Mesenchymal stem cell (in vitro differentiated cells and primary cell): ENCODE measurements around the gene OR6V1.

Source experiments
- DNase-seq: peaks from one replicate; pipeline ENCODE4 v3.0.0-alpha.2; 2013
- H2AFZ ChIP-seq: one replicate; pipeline ENCODE4 v1.6.1; 2013; ENCODE audit warnings: low read depth, mild to moderate bottlenecking, control low read depth, inconsistent platforms, low read length, moderate library complexity
- H2AK5ac ChIP-seq: 2 replicates; pipeline ENCODE4 v1.6.1; 2013; ENCODE audit warnings: low read length, moderate library complexity, mild to moderate bottlenecking, inconsistent platforms; ENCODE audit not compliant: severe bottlenecking
- H2BK120ac ChIP-seq: one replicate; pipeline ENCODE4 v1.6.1; 2013; ENCODE audit warnings: low read depth, mild to moderate bottlenecking, inconsistent platforms, low read length, moderate library complexity
- H2BK12ac ChIP-seq, 2 experiments: one replicate each; pipeline ENCODE4 v1.6.1; 2013; ENCODE audit warnings: inconsistent platforms in 2 of 2, low read length in 2 of 2, mild to moderate bottlenecking in 2 of 2, moderate library complexity in 2 of 2, control low read depth in 1 of 2
- H2BK15ac ChIP-seq: one replicate; pipeline ENCODE4 v1.6.1; 2013; ENCODE audit warnings: mild to moderate bottlenecking, low read depth, inconsistent platforms; ENCODE audit not compliant: poor library complexity, severe bottlenecking
- H2BK5ac ChIP-seq: 2 replicates; pipeline ENCODE4 v1.6.1; 2013; ENCODE audit warnings: low read depth, mild to moderate bottlenecking, low read length, control low read depth, inconsistent platforms; ENCODE audit not compliant: poor library complexity, severe bottlenecking
- H3K14ac ChIP-seq, 2 experiments: one replicate each; pipeline ENCODE4 v1.6.1; 2013; ENCODE audit warnings: inconsistent platforms in 2 of 2, low read length in 2 of 2, control low read depth in 1 of 2, mild to moderate bottlenecking in 1 of 2, moderate library complexity in 1 of 2
- H3K18ac ChIP-seq, 2 experiments: one replicate each; pipeline ENCODE4 v1.6.1; 2013; ENCODE audit warnings: inconsistent platforms in 2 of 2, low read length in 2 of 2, control low read depth in 1 of 2, low read depth in 1 of 2, mild to moderate bottlenecking in 1 of 2
- H3K23ac ChIP-seq, 2 experiments: one replicate each; pipeline ENCODE4 v1.6.1; 2013; ENCODE audit warnings: inconsistent platforms in 2 of 2, low read length in 2 of 2, mild to moderate bottlenecking in 2 of 2, moderate library complexity in 2 of 2, control low read depth in 1 of 2
- H3K27ac ChIP-seq: 2 replicates; pipeline ENCODE4 v1.5.1; 2013; ENCODE audit warnings: mild to moderate bottlenecking, moderate library complexity, low read length, control low read depth, inconsistent platforms; ENCODE audit not compliant: poor library complexity, severe bottlenecking
- H3K27me3 ChIP-seq, 2 experiments: 2 replicates each; pipeline versions ENCODE4 v1.6.1 to v1.7.0; 2013; ENCODE audit warnings: low read length in 2 of 2, mild to moderate bottlenecking in 2 of 2, moderate library complexity in 2 of 2, control low read depth in 1 of 2, inconsistent platforms in 1 of 2; ENCODE audit not compliant: control insufficient read depth in 1 of 2, insufficient read depth in 1 of 2
- H3K36me3 ChIP-seq, 2 experiments: 2 replicates each; pipeline versions ENCODE4 v1.6.1 to v1.7.0; 2013; ENCODE audit warnings: low read length in 2 of 2, control low read depth in 1 of 2, inconsistent platforms in 1 of 2, low read depth in 1 of 2, mild to moderate bottlenecking in 1 of 2; ENCODE audit not compliant: insufficient read depth in 2 of 2, control insufficient read depth in 1 of 2
- H3K4ac ChIP-seq, 2 experiments: one replicate each; pipeline ENCODE4 v1.6.1; 2013; ENCODE audit warnings: inconsistent platforms in 2 of 2, low read length in 2 of 2, mild to moderate bottlenecking in 2 of 2, moderate library complexity in 2 of 2, control low read depth in 1 of 2, low read depth in 1 of 2
- H3K4me1 ChIP-seq: 2 replicates; pipeline ENCODE4 v1.6.1; 2013; ENCODE audit warnings: low read depth, low read length, control low read depth; ENCODE audit not compliant: control insufficient read depth, insufficient read depth
- H3K4me2 ChIP-seq: 2 replicates; pipeline ENCODE4 v1.6.1; 2013; ENCODE audit warnings: low read length, mild to moderate bottlenecking, inconsistent platforms; ENCODE audit not compliant: poor library complexity, severe bottlenecking
- H3K4me3 ChIP-seq, 2 experiments: 2 replicates each; pipeline versions ENCODE4 v1.5.1 to v1.7.0; 2013; ENCODE audit warnings: low read length in 2 of 2, mild to moderate bottlenecking in 2 of 2, control low read depth in 1 of 2, low read depth in 1 of 2; ENCODE audit not compliant: insufficient read depth in 1 of 2
- H3K79me1 ChIP-seq: replicated peaks from 2 replicates; pipeline ENCODE4 v1.6.1; 2013; ENCODE audit warnings: mild to moderate bottlenecking, control low read depth, low read length, inconsistent platforms; ENCODE audit not compliant: poor library complexity, severe bottlenecking
- H3K9ac ChIP-seq: 2 replicates; pipeline ENCODE4 v1.7.0; 2013; ENCODE audit warnings: mild to moderate bottlenecking, low read length, moderate library complexity
- H3K9me3 ChIP-seq: 2 replicates; pipeline ENCODE4 v1.7.0; 2013; ENCODE audit warnings: mild to moderate bottlenecking, low read length; ENCODE audit not compliant: control insufficient read depth
- H4K8ac ChIP-seq: one replicate; pipeline ENCODE4 v1.6.1; 2013; ENCODE audit warnings: inconsistent platforms, mild to moderate bottlenecking, low read length, moderate library complexity
- H4K91ac ChIP-seq: one replicate; pipeline ENCODE4 v1.6.1; 2013; ENCODE audit warnings: mild to moderate bottlenecking, low read length, inconsistent platforms
- WGBS: methylation state at CpG from one replicate; pipeline ENCODE4 v1.1.7; 2013; ENCODE audit warnings: mixed read lengths; 5-methylcytosine and 5-hydroxymethylcytosine counted together

OR6V1 gene

DNA sequence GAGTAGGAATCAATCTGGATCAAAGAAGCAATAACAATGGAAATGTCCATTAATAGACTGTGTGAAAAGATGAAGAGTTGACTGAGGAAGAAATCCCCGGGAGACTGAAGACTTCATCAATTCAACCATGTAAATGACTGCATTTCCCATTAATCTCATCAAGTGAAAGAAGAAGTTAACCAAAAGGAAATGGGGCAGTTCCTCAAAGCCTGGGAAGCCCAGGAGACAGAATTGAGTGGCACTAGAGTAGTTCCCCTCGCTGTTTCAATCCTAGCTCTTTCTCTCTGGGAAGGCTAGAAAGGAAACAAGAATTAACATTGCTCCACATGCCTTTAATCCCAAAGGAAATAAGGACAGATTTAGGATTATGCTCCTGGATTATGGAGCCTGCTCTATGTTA lies 4.8 kb upstream of the OR6V1 start:
- H3K18ac ChIP-seq, result no peak overlapping the region
- no peak overlapping the region for H3K4me2 ChIP-seq
- H3K14ac ChIP-seq, result no peak overlapping the region
- no peaks in the 10 kb centered on the region for H3K36me3 ChIP-seq
- H3K9ac ChIP-seq, result no peak overlapping the region
- no peaks in the 10 kb centered on the region for H3K9me3 ChIP-seq
- H2BK5ac ChIP-seq, result no peak overlapping the region
- H2BK15ac ChIP-seq, result no peak overlapping the region
- H2BK12ac ChIP-seq, result no peak overlapping the region
- no peak overlapping the region for H3K23ac ChIP-seq
- DNase-seq, result no peak
- no peak overlapping the region for H2BK120ac ChIP-seq
- H3K27ac ChIP-seq, result no peak overlapping the region
- H3K4ac ChIP-seq, result no peak overlapping the region
- H2AK5ac ChIP-seq, result no peak overlapping the region
- no peak overlapping the region for H4K8ac ChIP-seq
- no peaks in the 10 kb centered on the region for H3K27me3 ChIP-seq
- no peak overlapping the region for H2AFZ ChIP-seq
- H3K79me1 ChIP-seq, result no peaks in the 10 kb centered on the region
- H3K4me3 ChIP-seq, result no peak overlapping the region
- H4K91ac ChIP-seq, result no peak overlapping the region
- no peaks in the 10 kb centered on the region for H3K4me1 ChIP-seq
- 14% methylated on average over 1 of the region's 2 CpGs for WGBS

DNA sequence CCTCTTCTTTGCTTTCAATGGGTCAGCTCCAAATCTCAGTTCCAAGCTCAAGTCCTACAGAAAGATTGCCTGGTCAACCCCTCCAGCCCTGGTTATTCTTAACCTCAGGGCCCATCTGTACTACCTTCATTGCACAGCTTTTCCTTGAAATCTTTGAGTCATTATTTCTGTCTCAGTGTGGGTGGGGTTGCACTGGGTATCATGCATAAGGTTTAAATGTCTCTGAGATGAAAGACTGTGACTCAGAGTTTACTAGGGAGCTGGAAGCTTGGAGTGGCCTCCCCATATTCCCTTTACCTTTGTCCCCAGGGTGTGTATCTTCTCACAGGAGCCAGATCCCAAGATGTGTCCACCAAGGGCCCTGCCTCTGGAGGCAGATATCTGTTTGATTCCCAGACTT lies 3.3 kb upstream of the OR6V1 start:
- H4K91ac ChIP-seq, result no peak overlapping the region
- H2BK15ac ChIP-seq, result no peak overlapping the region
- H3K14ac ChIP-seq, result no peak overlapping the region
- H4K8ac ChIP-seq, result no peak overlapping the region
- DNase-seq, result no peak
- H3K4me2 ChIP-seq, result no peak overlapping the region
- no peak overlapping the region for H2AFZ ChIP-seq
- no peak overlapping the region for H3K18ac ChIP-seq
- H2BK5ac ChIP-seq, result no peak overlapping the region
- H3K36me3 ChIP-seq, result no peaks in the 10 kb centered on the region
- no peak overlapping the region for H3K4ac ChIP-seq
- no peak overlapping the region for H3K23ac ChIP-seq
- H3K4me3 ChIP-seq, result no peak overlapping the region
- no peak overlapping the region for H3K9ac ChIP-seq
- H3K27me3 ChIP-seq, result no peaks in the 10 kb centered on the region
- no peak overlapping the region for H3K27ac ChIP-seq
- H2BK12ac ChIP-seq, result no peak overlapping the region
- H3K79me1 ChIP-seq, result no peaks in the 10 kb centered on the region
- H2AK5ac ChIP-seq, result no peak overlapping the region
- no peaks in the 10 kb centered on the region for H3K4me1 ChIP-seq
- no peaks in the 10 kb centered on the region for H3K9me3 ChIP-seq
- H2BK120ac ChIP-seq, result no peak overlapping the region

DNA sequence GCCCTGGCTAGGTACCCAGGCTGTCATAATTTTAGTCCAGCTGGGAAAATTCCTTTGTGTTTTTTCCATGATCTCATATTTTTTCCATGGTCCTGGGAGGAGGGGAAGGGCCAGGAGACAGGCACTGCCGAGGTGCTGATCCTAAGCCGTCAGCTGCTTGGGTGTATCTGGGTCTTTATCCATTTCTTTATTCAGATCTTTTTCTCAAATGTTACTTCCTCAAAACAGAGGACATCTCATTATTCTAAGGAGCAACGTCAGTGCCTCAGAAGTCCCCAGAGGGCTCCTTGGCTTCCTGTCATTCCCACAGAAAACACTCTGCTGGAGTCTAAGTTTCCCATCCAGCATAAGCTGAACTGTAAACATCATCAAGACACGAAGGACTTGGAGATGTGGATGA lies 2.8 kb upstream of the OR6V1 start:
- H3K27ac ChIP-seq, result no peak overlapping the region
- H3K14ac ChIP-seq, result no peak overlapping the region
- no peak overlapping the region for H2BK12ac ChIP-seq

DNA sequence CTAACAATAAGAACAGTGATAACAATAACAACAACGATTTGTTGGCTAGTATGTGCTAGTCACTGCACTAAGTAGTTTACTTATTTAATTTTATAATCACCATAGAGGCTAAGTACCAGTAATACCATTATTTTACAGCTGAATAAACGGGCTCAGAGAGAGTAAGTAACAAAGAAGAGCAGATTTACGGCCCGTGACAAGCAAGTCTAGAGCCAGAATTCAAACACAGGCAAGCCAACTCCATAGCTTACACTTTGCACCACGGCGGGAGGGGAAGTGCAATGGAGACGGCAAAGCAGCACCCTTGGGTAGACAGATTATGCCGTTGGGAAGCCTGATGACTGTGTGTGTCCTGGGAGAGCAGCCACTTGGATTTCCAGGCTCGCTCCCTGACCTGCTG lies 1.2 kb upstream of the OR6V1 start:
- no peak overlapping the region for H3K9ac ChIP-seq
- no peaks in the 10 kb centered on the region for H3K36me3 ChIP-seq
- no peak overlapping the region for H3K4me2 ChIP-seq
- no peak overlapping the region for H3K14ac ChIP-seq
- no peak overlapping the region for H3K23ac ChIP-seq
- H2BK5ac ChIP-seq, result no peak overlapping the region
- H3K4me3 ChIP-seq, result peak overlapping the region in 1 of 2 experiments; percentile 28
- no peak overlapping the region for H4K91ac ChIP-seq
- H3K27ac ChIP-seq, result no peak overlapping the region
- no peak overlapping the region for H2AK5ac ChIP-seq
- no peak overlapping the region for H4K8ac ChIP-seq
- no peak for DNase-seq
- H3K18ac ChIP-seq, result no peak overlapping the region
- H2BK12ac ChIP-seq, result no peak overlapping the region
- no peaks in the 10 kb centered on the region for H3K79me1 ChIP-seq
- H2BK120ac ChIP-seq, result no peak overlapping the region
- H3K4ac ChIP-seq, result no peak overlapping the region
- H3K27me3 ChIP-seq, result no peaks in the 10 kb centered on the region
- 56% methylated on average over 8 of the region's 9 CpGs for WGBS
- H2AFZ ChIP-seq, result no peak overlapping the region
- no peaks in the 10 kb centered on the region for H3K9me3 ChIP-seq
- no peak overlapping the region for H2BK15ac ChIP-seq
- H3K4me1 ChIP-seq, result no peaks in the 10 kb centered on the region

More for the DNA sequence above, 2.8 kb upstream of the OR6V1 start:
- WGBS, result 16% methylated on average over 4 of the region's 4 CpGs
- Histone ChIP-seq H2AFZ (no peak overlapping the region), H2BK15ac (no peak overlapping the region), H2BK5ac (no peak overlapping the region), H3K79me1 (no peaks in the 10 kb centered on the region), H3K4ac (no peak overlapping the region), H3K9ac (no peak overlapping the region), H3K9me3 (no peaks in the 10 kb centered on the region), H4K8ac (no peak overlapping the region), H3K4me3 (no peak overlapping the region), H2BK120ac (no peak overlapping the region), H3K36me3 (no peaks in the 10 kb centered on the region), H3K27me3 (no peaks in the 10 kb centered on the region), H2AK5ac (no peak overlapping the region), H3K4me1 (no peaks in the 10 kb centered on the region), H4K91ac (no peak overlapping the region), H3K4me2 (no peak overlapping the region), H3K23ac (no peak overlapping the region), H3K18ac (no peak overlapping the region)
- no peak for DNase-seq
